C4-2B (cell line): ENCODE results near the gene FLYWCH1.

Source experiments
- CTCF ChIP-seq: fragments of 450-650 bp; conservative IDR thresholded peaks from 2 replicates; pipeline ENCODE4 v1.5.1; 2017; ENCODE audit warnings: mild to moderate bottlenecking
- ZFX ChIP-seq: fragments of 450-650 bp; IDR thresholded peaks from 2 replicates; pipeline ENCODE4 v1.6.1; 2017

DNA sequence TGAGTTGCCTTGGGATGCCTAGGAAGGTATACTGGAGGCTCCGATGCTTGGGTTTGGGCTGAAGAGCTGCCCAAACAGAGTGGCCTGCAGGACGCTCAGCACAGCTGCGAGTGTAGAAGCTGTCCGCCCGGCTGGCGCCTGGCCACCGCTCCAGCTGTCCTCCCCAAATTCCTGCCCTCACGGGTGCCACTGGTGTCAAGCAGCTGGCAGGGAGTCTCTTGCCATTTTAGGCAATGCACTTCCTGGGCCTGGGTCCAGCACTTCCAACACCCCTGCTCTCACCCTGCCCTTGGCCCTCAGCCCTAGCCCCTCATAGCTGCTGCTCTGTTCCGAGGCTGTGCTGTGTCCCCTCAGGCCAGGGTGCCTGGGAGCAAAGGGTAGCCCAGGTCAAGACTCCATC, 73.7 kb downstream of the FLYWCH1 start:
- TF ChIP-seq CTCF (no peak), ZFX (no peak)
